HG02623 (cell line): ENCODE results near the gene TMEM176A.
"Not testable (repeated sequence)": the region's sequence is repeated elsewhere in the genome, so short reads cannot be mapped to it uniquely, and the experiment has no call there.

Experiments
- ATAC-seq: cut with Tn5 transposase; IDR thresholded peaks from one replicate; pipeline ENCODE4 v1.9.1; 2021; ENCODE audit warnings: moderate library complexity; ENCODE audit not compliant: unreplicated experiment

TMEM176A gene, protein sequence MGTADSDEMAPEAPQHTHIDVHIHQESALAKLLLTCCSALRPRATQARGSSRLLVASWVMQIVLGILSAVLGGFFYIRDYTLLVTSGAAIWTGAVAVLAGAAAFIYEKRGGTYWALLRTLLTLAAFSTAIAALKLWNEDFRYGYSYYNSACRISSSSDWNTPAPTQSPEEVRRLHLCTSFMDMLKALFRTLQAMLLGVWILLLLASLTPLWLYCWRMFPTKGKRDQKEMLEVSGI

DNA sequence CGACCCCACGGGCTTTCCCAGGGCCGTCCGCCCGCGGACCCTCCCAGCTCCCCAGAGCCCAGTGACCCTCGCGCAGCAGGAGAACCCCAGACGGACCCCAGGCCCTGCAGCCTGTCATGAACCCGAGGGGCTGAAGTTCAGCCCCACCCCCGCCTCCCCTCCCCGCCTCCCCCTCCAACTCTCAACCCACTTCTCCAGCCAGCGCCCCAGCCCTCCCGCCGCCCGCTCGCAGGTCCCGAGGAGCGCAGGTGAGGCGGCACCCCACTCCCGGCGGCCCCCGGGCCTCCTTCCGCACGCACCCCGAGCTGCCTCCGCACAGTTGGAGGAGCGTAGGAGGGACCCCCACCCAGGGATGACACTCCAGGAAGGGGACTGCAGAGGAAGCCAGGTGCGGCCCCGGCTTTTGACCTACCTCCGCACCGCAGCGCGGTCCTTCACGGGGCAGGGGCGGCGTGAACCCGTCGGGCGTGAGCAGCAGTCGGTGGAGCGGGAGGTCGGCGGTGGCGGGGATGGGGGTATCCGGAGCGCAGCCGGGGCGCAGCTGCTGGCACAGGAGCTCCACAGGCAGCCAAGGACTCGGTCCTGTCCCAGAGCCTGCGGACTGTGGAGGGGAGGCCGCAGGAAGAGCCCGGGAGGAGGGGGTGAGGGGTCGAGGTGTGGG is at the start of gene TMEM176A:
TMEM176A (plus strand) TSS at position 189 of the 661 bp plus-strand sequence. CDS start 782 bp downstream, outside the sequence.
- no peak for ATAC-seq

DNA sequence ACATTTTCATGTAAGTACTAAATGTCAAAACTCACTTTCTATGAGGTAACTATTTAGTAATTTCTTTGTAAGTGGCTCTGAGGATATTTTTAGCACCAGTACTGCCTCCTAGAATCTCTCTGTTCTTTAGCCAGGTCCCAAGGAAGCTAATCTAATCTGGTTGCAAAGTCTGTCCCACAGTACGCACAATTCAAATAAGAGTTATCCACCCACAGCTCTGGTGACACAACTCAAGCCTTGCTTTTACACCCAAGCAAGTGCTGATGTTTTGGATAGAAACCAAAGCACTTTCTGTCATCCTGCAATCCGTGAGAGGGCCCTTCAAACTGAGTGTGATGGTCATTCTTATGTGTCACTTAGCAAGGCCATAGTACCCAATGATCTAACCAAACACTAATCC is 48.9 kb upstream of the TMEM176A start:
- ATAC-seq, result no peak

DNA sequence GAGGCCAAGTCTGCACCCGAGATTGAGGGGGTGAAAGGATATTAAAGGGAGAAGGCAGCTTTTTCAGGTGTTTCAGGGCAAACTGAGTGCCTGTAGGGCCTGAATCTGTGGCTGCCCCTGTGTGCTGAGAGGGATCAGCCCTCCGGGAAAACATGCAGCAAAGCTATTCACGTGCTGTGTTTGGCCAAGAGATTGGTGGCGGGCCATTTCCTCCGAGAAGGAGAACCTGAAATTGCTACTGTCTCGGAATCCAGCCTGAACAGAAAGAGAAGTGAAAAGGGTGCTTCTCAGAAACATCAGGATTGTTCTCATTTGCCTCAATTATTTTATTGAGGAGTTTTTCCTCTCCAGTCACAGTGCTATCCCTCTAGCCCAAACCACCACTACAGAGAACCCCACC is 47.3 kb upstream of the TMEM176A start:
- ATAC-seq, result no peak

DNA sequence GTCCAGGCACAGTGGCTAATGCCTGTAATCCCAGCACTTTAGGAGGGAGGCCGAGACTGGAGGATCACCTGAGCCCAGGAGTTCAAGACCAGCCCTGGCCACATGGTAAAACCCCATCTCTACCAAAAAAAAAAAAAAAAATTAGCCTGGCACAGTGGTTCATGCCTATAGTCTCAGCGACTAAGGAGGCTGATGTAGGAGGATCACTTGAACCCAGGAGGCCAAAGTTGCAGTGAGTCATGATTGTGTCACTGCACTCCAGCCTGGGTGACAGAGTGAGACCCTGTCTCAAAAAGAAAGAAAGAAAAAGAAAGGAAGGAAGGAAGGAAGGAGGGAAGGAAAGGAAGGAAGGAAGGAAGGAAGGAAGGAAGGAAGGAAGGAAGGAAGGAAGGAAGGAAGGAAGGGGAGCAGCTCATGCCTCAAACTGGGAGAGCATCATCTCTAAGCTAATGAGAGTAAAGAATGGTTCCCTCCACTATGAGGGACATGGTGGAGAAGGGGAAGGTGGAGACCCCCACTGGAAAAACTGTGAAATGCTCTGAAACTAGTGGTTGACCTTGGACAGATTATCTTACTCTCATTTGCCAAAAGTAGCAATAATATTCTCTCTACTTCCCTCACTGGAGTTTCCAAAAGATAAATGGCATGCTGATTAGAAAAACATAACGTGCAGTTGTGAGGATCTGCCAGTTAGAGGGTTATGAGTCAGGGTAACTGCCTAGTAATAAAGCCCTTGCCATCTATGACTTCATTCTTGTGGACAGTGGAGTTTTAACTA is 46.6 kb upstream of the TMEM176A start:
- ATAC-seq, result no peak

DNA sequence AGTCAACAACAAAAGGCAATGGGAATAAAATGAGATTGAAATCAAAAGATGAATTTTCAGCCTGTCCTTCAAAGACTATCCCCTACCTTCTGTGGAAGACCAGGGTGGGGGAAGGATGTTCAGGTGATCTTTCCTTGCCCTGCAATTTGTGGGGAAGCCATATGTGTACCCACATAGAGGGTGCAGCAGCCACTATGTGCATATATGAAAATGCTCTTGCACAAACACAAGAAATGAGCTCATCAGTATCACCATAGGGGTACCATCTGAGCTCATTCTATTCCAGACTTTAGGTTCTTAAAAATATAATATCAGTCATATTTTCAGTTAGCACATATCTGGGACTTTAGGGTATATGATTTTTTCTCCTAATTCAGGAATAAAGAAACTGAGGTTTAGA is 45.6 kb upstream of the TMEM176A start:
- no peak for ATAC-seq

DNA sequence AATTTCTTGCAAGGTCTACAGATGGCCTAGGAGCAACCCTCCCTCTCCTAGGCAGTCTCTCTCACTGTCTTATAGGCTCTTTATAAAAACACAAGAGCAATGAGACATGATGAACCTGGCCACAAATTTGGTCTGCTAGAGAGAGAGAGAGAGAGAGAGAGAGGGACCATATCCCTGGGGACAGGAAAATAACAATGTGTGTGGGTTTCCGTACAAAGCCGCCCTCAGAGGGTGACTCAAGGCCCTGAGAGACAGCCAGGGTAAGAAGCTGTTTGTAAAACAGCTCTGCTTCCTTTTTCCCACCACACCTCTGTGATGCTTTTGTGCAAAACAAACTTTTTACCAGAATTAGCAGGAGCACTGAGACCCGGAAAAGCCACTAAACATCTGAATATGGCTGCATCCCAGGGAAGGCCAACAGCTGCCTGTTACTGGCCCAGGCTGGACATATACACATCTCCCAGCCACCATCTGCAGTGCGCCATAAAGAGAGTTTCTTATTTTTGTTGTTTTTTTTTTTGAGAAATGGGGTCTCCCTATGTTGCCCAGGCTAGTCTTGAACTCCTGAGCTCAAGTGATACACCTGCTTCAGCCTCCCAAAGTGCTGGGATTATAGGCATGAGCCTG is 45.0 kb upstream of the TMEM176A start:
- ATAC-seq, result no peak

GRCh38 chr7:150756166-150756565 is 44.4 kb upstream of the TMEM176A start:
- no peak for ATAC-seq

DNA sequence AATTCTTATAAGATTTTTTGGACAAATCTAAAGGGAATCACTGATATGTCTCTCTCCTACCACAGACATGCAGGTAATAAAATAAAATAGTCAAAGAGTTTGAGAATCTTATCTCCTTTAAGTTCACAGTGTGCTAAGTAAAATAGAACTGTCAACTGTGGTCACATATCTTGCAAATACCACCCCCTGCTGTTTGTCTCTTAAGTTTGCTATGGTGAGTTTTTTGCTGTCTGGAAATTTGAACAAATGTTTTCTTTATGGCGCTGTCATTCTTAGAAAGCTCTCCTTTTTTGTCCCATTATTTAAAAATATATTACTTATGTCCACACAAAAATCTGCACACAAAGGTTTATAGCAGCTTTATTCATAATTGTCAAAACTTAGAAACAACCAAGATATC is 43.7 kb upstream of the TMEM176A start:
- no peak for ATAC-seq

- no peak for ATAC-seq
These were observed 41.1 kb upstream of the TMEM176A start for GRCh38 chr7:150759479-150759878.

GRCh38 chr7:150766334-150766709 is 34.2 kb upstream of the TMEM176A start:
- no peak for ATAC-seq

- no peak for ATAC-seq
These were observed 30.8 kb upstream of the TMEM176A start for GRCh38 chr7:150769768-150770167.

DNA sequence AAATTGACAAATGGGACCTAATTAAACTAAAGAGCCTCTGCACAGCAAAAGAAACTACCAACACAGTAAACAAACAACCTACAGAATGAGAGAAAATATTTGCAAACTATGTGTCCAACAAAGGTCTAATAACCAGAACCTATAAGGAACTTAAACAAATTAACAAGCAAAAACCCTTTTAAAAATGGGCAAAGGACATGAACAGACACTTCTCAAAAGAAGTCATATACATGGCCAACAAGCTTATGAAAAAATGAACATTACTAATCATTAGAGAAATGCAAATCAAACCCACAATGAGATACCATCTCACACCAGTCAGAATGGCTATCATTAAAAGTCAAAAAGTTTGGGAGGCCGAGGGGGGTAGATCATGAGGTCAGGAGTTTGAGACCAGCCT is 26.4 kb upstream of the TMEM176A start:
- ATAC-seq, result not testable (repeated sequence)

GRCh38 chr7:150778014-150778737 is 22.4 kb upstream of the TMEM176A start:
- no peak for ATAC-seq

DNA sequence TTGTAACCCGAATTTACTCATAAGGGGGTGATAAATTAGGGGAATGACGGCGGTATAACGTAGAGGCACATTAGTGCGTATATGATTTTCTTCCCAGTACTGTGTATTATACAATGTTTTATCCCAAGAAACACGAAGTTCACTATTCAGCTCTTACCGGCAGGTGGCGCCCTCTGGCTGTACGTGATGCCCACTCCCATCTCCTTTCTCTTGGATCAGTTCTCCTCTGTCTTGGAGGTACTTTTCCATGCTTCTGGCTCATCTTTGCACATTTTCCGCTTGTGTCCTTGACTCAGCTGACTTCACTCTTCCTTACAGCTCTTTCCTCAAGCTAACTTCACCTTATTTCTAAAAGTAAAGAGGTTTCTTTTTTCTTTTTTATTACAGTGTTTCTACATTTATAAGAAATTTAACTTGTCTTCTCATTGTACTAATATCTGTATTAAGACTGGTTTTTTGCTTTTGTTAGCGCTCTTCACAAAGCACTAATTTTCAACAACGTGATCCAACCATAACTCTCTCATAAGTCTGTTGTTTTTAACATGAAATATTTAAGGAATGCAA is 21.7 kb upstream of the TMEM176A start:
- no peak for ATAC-seq

GRCh38 chr7:150780292-150780691 is 20.3 kb upstream of the TMEM176A start:
- no peak for ATAC-seq

DNA sequence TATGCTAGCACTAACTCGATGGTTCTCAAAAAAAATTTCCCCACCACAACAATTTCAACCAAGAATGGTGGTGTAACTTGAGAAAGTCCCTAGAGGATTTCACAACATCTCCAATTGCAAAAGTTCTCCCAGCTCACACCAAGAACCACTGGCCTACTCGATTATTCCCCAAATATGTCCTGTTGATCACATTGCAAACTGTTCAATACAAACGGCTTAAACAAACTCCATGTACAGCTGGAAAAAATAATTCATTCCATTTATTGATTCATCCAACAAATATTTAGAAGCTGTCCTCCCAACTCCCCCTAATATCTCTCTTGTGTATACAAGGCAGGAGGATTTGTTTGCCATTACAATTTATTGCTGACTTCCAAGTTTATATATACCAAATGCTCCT is 19.5 kb upstream of the TMEM176A start:
- ATAC-seq, result no peak

- ATAC-seq, result no peak
These were observed 18.6 kb upstream of the TMEM176A start for GRCh38 chr7:150781961-150782360.

- no peak for ATAC-seq
These were observed 16.3 kb upstream of the TMEM176A start for GRCh38 chr7:150784120-150784736.

DNA sequence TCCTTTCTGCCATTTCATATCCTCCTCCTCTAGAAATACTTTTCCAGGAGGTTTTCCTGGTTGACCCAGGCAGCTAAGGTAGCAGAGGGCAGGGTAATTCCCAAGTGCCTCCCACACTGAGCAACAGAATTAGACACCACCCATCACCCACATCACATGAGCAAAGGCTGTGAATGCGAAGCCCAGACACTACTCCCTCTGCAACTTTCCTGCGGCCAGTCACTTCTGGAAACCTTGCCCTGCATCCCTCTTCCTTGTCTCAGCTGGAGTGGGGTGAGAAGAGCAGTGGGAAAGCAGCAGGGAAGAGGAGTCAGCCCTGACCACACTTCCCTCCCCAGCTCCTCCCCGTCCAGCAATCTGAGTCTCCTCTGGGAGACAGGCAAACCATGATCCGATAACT is 15.6 kb upstream of the TMEM176A start:
- no peak for ATAC-seq
